Sigmoid colon (tissue), 7 donors: Measurements from ENCODE around the gene HOXD8. TPM values are rescaled to one million over a fixed set of nuclear protein-coding genes. Genes with fewer than 3 reads are reported as not detected.

Experiments used
- DNase-seq: peaks from one replicate; pipeline ENCODE4 v3.0.0-alpha.2; 2019
- H3K27ac ChIP-seq, 4 donors: fragments of 200-600 bp; sonication (generic); one replicate each; pipeline ENCODE4 v1.5.1; 2016 to 2019; ENCODE audit warnings: mild to moderate bottlenecking in 1 of 4
- H3K27me3 ChIP-seq, 3 donors: fragments of 200-600 bp; sonication (generic); one replicate each; pipeline ENCODE4 v1.5.1; 2019; ENCODE audit warnings: mild to moderate bottlenecking in 1 of 3
- H3K36me3 ChIP-seq, 4 donors: fragments of 200-600 bp; sonication (generic); one replicate each; pipeline ENCODE4 v1.5.1; 2016 to 2019
- H3K4me1 ChIP-seq, 4 donors: fragments of 200-600 bp; sonication (generic); one replicate each; pipeline ENCODE4 v1.5.1; 2017 to 2019
- H3K4me3 ChIP-seq, 4 donors: fragments of 200-600 bp; sonication (generic); one replicate each; pipeline ENCODE4 v1.5.1; 2017 to 2019; ENCODE audit warnings: mild to moderate bottlenecking in 2 of 4, moderate library complexity in 1 of 4
- H3K9me3 ChIP-seq, 4 donors: fragments of 200-600 bp in 3 of 4; sonication (generic) in 3 of 4; one replicate each; pipeline versions ENCODE4 v1.5.1 to v1.6.1; 2013 to 2019
- EP300 ChIP-seq, 4 donors: sonication (generic); formaldehyde crosslinking; IDR thresholded peaks; one replicate each; pipeline ENCODE4 v1.6.1; 2017; ENCODE audit warnings: antibody characterized with exemption in 4 of 4
- POLR2A ChIP-seq, 2 donors: fragments of 450-650 bp; IDR thresholded peaks; one replicate each; pipeline ENCODE4 v1.6.1; 2016; ENCODE audit warnings: antibody characterized with exemption in 2 of 2, mild to moderate bottlenecking in 2 of 2, moderate library complexity in 2 of 2
- POLR2AphosphoS5 ChIP-seq, 4 donors: sonication (generic); formaldehyde crosslinking; IDR thresholded peaks; one replicate each; pipeline ENCODE4 v1.6.1; 2017; ENCODE audit warnings: antibody characterized with exemption in 4 of 4
- WGBS, 2 donors: extraction: QIAGEN DNeasy Blood & Tissue Kit; methylation state at CpG; one replicate each; pipeline ENCODE4 v1.1.7; 2013; 5-methylcytosine and 5-hydroxymethylcytosine counted together
- intact Hi-C: fragments of 100-400 bp; cut with DNase I; formaldehyde crosslinking; loops from one replicate; pipeline ENCODE4 v1.15.1; 2023
- polyA plus RNA-seq, 3 donors: library from polyadenylated mRNA; stranded (reverse); fragments of 200-250 nt; gene quantifications; one replicate each; pipeline ENCODE4 v1.2.3, GENCODE V29; 2013
- total RNA-seq, 4 donors: library from RNA; depleted of rRNA; stranded (reverse); fragments of >200 nt; gene quantifications; one replicate each; pipeline ENCODE4 v1.1.0, GENCODE V29; 2016
- TF ChIP-seq, protein P1 (sequence below), 4 experiments: fragments of 450-650 bp in 3 of 4; fragments of 200-600 bp in 1 of 4; IDR thresholded peaks; one replicate each; pipeline ENCODE4 v1.5.1; 2016 to 2019; ENCODE audit warnings: antibody characterized with exemption in 4 of 4, mild to moderate bottlenecking in 3 of 4, moderate library complexity in 2 of 4
- donor health status: healthy with polysubstance abuse.
- donor health status: Bipolar disorder and iron deficiency.
- donor health status: healthy.

HOXD8 gene
- total and polyA plus RNA-seq, 7 donors: 2.5 to 19.7 (median 10.8) TPM

DNA sequence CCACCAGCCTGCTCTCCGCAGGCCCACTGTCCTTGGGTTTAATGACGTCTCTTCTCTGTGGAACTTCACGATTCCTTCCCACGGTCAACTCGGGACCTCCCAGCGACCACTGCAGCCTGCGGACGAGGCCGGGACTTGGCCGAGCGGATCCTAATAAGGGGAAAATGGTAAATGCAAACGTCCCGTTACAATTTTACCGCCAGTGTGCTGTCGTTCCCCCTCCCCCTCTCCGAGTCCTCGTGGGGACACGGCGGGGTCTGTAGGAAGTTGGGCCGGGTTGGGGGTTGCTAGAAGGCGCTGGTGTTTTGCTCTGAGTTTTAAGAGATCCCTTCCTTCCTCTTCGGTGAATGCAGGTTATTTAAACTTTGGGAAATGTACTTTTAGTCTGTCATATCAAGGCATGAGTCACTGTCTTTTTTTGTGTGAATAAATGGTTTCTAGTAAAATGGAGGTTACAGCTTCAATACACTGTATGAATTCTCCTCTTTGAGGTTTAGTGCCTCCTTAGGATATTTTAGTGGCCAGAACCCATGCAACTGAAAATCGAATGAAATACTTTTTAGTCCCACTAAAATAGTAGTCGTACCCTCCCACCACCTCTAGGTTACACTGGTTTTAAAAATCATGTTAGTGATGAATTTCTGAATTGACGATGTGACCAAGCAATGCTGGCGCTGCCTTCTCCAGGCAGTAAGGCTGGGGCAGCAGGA lies 20.2 kb upstream of the HOXD8 start:
- peak overlapping the region; percentile 51 to 65 (median 60) for H3K4me3 ChIP-seq
- intact Hi-C loops: no loop called here

GRCh38 chr2:176109946-176110345 lies 19.6 kb upstream of the HOXD8 start:
- intact Hi-C loops: no loop called here
- peaks cover 0 to 76% (median 5%) of the 10 kb centered on the region in 3 donors for H3K27me3 ChIP-seq

More for the DNA sequence above, 20.2 kb upstream of the HOXD8 start:
- peaks cover 0 to 72% (median 46%) of the 10 kb centered on the region in 4 donors for H3K4me1 ChIP-seq
- H3K27me3 ChIP-seq: peaks cover 0 to 77% (median 6%) of the 10 kb centered on the region in 3 donors
- TF ChIP-seq POLR2A (IDR thresholded peaks at IDR 0.05): no peak
- TF ChIP-seq, protein P1, sequence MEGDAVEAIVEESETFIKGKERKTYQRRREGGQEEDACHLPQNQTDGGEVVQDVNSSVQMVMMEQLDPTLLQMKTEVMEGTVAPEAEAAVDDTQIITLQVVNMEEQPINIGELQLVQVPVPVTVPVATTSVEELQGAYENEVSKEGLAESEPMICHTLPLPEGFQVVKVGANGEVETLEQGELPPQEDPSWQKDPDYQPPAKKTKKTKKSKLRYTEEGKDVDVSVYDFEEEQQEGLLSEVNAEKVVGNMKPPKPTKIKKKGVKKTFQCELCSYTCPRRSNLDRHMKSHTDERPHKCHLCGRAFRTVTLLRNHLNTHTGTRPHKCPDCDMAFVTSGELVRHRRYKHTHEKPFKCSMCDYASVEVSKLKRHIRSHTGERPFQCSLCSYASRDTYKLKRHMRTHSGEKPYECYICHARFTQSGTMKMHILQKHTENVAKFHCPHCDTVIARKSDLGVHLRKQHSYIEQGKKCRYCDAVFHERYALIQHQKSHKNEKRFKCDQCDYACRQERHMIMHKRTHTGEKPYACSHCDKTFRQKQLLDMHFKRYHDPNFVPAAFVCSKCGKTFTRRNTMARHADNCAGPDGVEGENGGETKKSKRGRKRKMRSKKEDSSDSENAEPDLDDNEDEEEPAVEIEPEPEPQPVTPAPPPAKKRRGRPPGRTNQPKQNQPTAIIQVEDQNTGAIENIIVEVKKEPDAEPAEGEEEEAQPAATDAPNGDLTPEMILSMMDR (IDR thresholded peaks at IDR 0.05): no peak
- TF ChIP-seq POLR2AphosphoS5 (IDR thresholded peaks at IDR 0.05): no peak
- no peak for TF ChIP-seq EP300 (IDR thresholded peaks at IDR 0.05)
- H3K9me3 ChIP-seq: no peaks in the 10 kb centered on the region
- peaks cover 0 to 18% (median 0%) of the 10 kb centered on the region in 4 donors for H3K36me3 ChIP-seq
- WGBS, 2 donors: 31 to 53% methylated on average over 26 of the region's 26 CpGs
- DNase-seq: no peak
- H3K27ac ChIP-seq: peak overlapping the region in 3 of 4 donors; percentile 92 to 96 (median 95)

DNA sequence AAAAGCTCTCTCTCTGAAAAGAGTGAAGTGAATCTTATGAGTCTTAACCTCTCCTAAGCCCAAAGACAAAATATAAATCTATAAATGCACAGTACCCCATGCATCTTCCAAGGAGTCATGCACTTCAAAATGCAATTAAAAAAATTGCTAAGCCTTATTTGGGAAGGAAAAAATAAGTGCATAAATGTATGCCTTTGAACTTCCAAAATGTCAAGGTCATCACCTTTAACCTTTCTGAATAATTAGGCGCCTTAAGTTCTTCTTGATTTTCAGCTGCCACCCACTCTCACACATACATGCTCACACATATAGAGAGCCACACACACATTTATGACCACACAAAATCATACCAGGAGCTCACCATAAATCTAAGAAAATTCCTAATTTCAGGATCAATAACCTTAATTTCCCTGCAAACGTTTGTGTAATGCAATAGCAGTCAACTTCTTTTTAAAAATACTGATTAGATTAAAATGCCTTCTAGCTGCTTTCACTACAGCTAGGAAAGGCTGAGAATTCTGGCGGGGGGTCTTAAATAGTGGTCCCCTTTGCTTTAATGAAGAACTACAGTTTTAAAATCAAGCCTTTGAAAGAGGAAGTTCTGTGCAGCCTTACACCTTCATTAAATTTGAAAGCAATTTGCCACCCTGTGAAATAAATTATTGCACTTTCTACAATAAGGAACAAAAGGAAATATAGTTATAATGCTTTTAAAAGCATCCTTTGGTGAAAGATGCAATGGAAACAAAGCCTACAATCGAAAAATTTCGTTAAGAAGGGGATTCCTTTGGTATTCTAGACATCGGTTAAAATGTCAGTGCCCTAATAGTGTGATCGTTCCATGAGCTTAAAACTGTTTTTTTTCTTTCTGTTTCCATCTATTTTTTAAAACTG lies 18.8 kb upstream of the HOXD8 start:
- no peaks in the 10 kb centered on the region for H3K9me3 ChIP-seq
- TF ChIP-seq POLR2AphosphoS5 (IDR thresholded peaks at IDR 0.05) (peak in 1 of 4 donors; percentile 21), POLR2A (IDR thresholded peaks at IDR 0.05) (no peak)
- peaks cover 0 to 74% (median 43%) of the 10 kb centered on the region in 4 donors for H3K4me1 ChIP-seq
- peaks cover 0 to 73% (median 4%) of the 10 kb centered on the region in 3 donors for H3K27me3 ChIP-seq
- intact Hi-C loops: no loop called here
- H3K27ac ChIP-seq: peak overlapping the region in 1 of 4 donors; percentile 92
- peaks cover 0 to 18% (median 0%) of the 10 kb centered on the region in 4 donors for H3K36me3 ChIP-seq
- no peak overlapping the region for H3K4me3 ChIP-seq
- DNase-seq: no peak
- WGBS, 2 donors: 33 to 41% methylated on average over 7 of the region's 7 CpGs

More at GRCh38 chr2:176109946-176110345, 19.6 kb upstream of the HOXD8 start:
- no peak overlapping the region for H3K4me3 ChIP-seq
- H3K36me3 ChIP-seq: peaks cover 0 to 18% (median 0%) of the 10 kb centered on the region in 4 donors
- H3K4me1 ChIP-seq: peaks cover 0 to 74% (median 44%) of the 10 kb centered on the region in 4 donors
- no peak for DNase-seq
- 43 to 51% methylated on average over 4 of the region's 4 CpGs for WGBS, 2 donors
- no peaks in the 10 kb centered on the region for H3K9me3 ChIP-seq
- TF ChIP-seq POLR2AphosphoS5 (IDR thresholded peaks at IDR 0.05) (no peak), EP300 (IDR thresholded peaks at IDR 0.05) (no peak), POLR2A (IDR thresholded peaks at IDR 0.05) (no peak)
- peak overlapping the region in 1 of 4 donors; percentile 92 for H3K27ac ChIP-seq

DNA sequence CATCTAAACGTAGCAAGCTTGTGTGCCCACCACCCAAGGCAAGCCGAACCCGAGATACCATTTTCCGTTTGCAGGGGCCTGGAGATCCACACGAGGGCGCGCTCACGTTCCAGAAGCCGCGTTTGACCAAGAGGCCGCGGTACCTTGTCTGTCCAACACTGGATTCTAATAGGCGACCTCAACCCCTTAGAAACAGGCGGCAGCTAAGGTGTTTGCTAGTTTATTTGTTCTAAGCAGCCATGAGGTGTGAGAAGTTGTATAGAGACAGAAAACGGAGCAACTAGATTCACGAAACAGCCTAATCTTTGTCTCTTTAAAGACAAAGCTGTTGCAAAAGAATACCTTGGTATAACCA lies 18.2 kb upstream of the HOXD8 start:
- H3K36me3 ChIP-seq: peaks cover 0 to 18% (median 0%) of the 10 kb centered on the region in 4 donors
- WGBS, 2 donors: 3 to 9% methylated on average over 16 of the region's 16 CpGs
- DNase-seq: no peak

GRCh38 chr2:176111846-176112374 lies 17.6 kb upstream of the HOXD8 start:
- peaks cover 0 to 63% (median 40%) of the 10 kb centered on the region in 4 donors for H3K4me1 ChIP-seq
- WGBS, 2 donors: 21 to 39% methylated on average over 29 of the region's 29 CpGs
- H3K4me3 ChIP-seq: peak overlapping the region in 3 of 4 donors; percentile 5 to 24 (median 23)
- peaks cover 0 to 67% (median 4%) of the 10 kb centered on the region in 3 donors for H3K27me3 ChIP-seq
- H3K36me3 ChIP-seq: peaks cover 0 to 18% (median 0%) of the 10 kb centered on the region in 4 donors
- TF ChIP-seq, protein P1 (IDR thresholded peaks at IDR 0.05): no peak
- TF ChIP-seq POLR2AphosphoS5 (IDR thresholded peaks at IDR 0.05): peak in 1 of 4 donors; percentile 4
- intact Hi-C loops: no loop called here
- peak overlapping the region in 3 of 4 donors; percentile 28 to 44 (median 41) for H3K27ac ChIP-seq
- H3K9me3 ChIP-seq: no peaks in the 10 kb centered on the region
- DNase-seq: no peak

More for the DNA sequence above, 18.2 kb upstream of the HOXD8 start:
- H3K27me3 ChIP-seq: peaks cover 0 to 73% (median 4%) of the 10 kb centered on the region in 3 donors
- peak overlapping the region in 3 of 4 donors; percentile 28 to 44 (median 41) for H3K27ac ChIP-seq
- H3K4me3 ChIP-seq: peak overlapping the region in 2 of 4 donors; percentile 5 to 24
- peaks cover 0 to 69% (median 42%) of the 10 kb centered on the region in 4 donors for H3K4me1 ChIP-seq
- intact Hi-C loops: no loop called here
- TF ChIP-seq, protein P1 (IDR thresholded peaks at IDR 0.05): peak; percentile 37 to 68 (median 59)
- TF ChIP-seq POLR2AphosphoS5 (IDR thresholded peaks at IDR 0.05) (peak in 1 of 4 donors; percentile 14), POLR2A (IDR thresholded peaks at IDR 0.05) (no peak)
- no peaks in the 10 kb centered on the region for H3K9me3 ChIP-seq
